ENCODE measurements around the gene NCK2. TPM values are rescaled to one million over a fixed set of nuclear protein-coding genes. Genes with fewer than 3 reads are reported as not detected.

NCK2 gene
- total and polyA plus RNA-seq, 4 donors = 19.3 to 54.4 (median 33.9) TPM

DNA sequence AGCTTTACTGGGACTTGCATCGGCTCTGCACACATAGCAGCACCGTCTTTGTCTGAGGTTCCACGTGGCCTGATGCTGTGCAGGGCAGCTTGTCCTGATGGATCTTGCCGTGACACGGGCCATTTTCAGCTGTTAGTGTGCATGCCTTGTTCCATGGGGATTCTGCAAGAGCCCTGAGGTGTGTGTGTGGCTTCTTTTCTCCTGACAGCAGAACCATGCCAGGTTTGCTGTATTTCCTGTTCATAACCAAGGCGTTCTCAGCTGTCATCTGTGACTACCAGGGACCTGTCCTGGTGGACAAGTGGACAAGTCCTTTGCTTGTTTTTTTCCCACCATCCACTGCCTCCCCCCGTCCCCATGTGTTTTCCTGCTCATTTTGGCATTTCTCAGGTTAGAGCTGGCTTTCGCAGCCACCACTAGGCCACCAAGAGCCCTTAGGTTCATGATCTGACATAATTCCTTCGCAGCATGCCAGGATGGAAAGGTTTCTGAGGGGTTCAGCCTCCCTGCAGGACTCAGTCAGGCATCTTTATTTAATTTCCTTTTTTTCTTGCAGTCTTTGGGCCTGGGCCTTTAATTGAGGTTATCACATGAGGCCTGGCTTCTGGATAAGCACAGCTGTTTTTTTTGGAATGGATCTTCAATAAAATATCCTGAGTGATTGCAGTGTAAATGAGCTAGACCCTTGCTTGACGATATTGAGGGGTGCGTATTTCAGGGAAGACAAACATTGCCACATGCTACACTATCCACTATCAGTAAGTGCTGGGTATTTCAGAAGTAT lies 139.4 kb downstream of the NCK2 start:
- H3K27ac ChIP-seq (ENCODE audit: low read depth in 1 of 2, low read length in 1 of 2) = no peak overlapping the region
- no peak overlapping the region for H3K4me3 ChIP-seq
- H3K9ac ChIP-seq (ENCODE audit: insufficient read depth in 1 of 2, low read length in 2 of 2) = no peak overlapping the region
- DNase-seq (no peak), ATAC-seq (ENCODE audit: insufficient read depth, low FRiP score) (no peak)
- no peaks in the 10 kb centered on the region for H3K27me3 ChIP-seq (ENCODE audit: control insufficient read depth in 3 of 3, insufficient read depth in 3 of 3, low read length in 2 of 3)
- peaks cover 0 to 37% (median 15%) of the 10 kb centered on the region in 5 donors for H3K4me1 ChIP-seq (ENCODE audit: control insufficient read depth in 5 of 5, insufficient read depth in 5 of 5, low read length in 5 of 5)
- H3K9me3 ChIP-seq (ENCODE audit: control insufficient read depth in 4 of 4, insufficient read depth in 3 of 4, low read length in 3 of 4) = peaks cover 0 to 5% (median 2%) of the 10 kb centered on the region in 4 donors
- no peak for TF ChIP-seq CTCF (IDR thresholded peaks at IDR 0.05; ENCODE audit: control extremely low read depth, extremely low read depth)
- WGBS, 2 donors = 86 to 88% methylated on average over 11 of the region's 11 CpGs
- H3K36me3 ChIP-seq (ENCODE audit: control insufficient read depth in 4 of 4, insufficient read depth in 4 of 4, low read length in 4 of 4) = peaks cover 0 to 10% (median 6%) of the 10 kb centered on the region in 4 donors

DNA sequence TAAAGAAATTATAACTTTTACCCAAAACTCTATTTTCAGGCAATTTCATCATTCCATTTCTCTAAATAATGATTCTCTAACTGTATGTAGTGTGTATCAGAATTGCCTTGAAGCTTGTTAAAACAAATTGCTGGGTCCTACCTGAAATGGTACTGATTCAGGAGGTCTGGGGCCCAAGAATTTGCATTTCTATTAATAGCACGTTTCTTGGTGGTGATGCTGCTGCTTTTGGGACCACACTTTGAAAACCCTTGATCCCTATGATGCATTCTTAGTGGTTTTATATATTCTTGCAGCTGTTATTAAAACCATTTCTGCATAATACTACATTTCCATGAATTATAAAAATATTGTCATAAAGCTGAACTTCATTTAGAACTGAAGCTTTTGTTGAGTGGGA lies 140.7 kb downstream of the NCK2 start:
- no peak for DNase-seq
- H3K9me3 ChIP-seq (ENCODE audit: control insufficient read depth in 4 of 4, insufficient read depth in 3 of 4, low read length in 3 of 4) = peaks cover 0 to 5% (median 2%) of the 10 kb centered on the region in 4 donors
- peaks cover 0 to 11% (median 6%) of the 10 kb centered on the region in 4 donors for H3K36me3 ChIP-seq (ENCODE audit: control insufficient read depth in 4 of 4, insufficient read depth in 4 of 4, low read length in 4 of 4)
- no peak for ATAC-seq (ENCODE audit: insufficient read depth, low FRiP score)
- 50 to 76% methylated on average over 1 of the region's 1 CpG for WGBS, 2 donors
- peaks cover 0 to 39% (median 15%) of the 10 kb centered on the region in 5 donors for H3K4me1 ChIP-seq (ENCODE audit: control insufficient read depth in 5 of 5, insufficient read depth in 5 of 5, low read length in 5 of 5)
- H3K27me3 ChIP-seq (ENCODE audit: control insufficient read depth in 3 of 3, insufficient read depth in 3 of 3, low read length in 2 of 3) = no peaks in the 10 kb centered on the region
- no peak for TF ChIP-seq CTCF (IDR thresholded peaks at IDR 0.05; ENCODE audit: control extremely low read depth, extremely low read depth)
- no peak overlapping the region for H3K9ac ChIP-seq (ENCODE audit: insufficient read depth in 1 of 2, low read length in 2 of 2)
- no peak overlapping the region for H3K27ac ChIP-seq (ENCODE audit: low read depth in 1 of 2, low read length in 1 of 2)
- no peak overlapping the region for H3K4me3 ChIP-seq

- no peak for ATAC-seq (ENCODE audit: insufficient read depth, low FRiP score)
- H3K27ac ChIP-seq (ENCODE audit: low read depth in 1 of 2, low read length in 1 of 2) = no peak overlapping the region
- H3K4me3 ChIP-seq = no peak overlapping the region
- peak in 2 of 3 donors; percentile 31 to 44 for DNase-seq
- peaks cover 0 to 11% (median 6%) of the 10 kb centered on the region in 4 donors for H3K36me3 ChIP-seq (ENCODE audit: control insufficient read depth in 4 of 4, insufficient read depth in 4 of 4, low read length in 4 of 4)
- H3K9ac ChIP-seq (ENCODE audit: insufficient read depth in 1 of 2, low read length in 2 of 2) = no peak overlapping the region
- H3K27me3 ChIP-seq (ENCODE audit: control insufficient read depth in 3 of 3, insufficient read depth in 3 of 3, low read length in 2 of 3) = no peaks in the 10 kb centered on the region
- TF ChIP-seq CTCF (IDR thresholded peaks at IDR 0.05; ENCODE audit: control extremely low read depth, extremely low read depth) = no peak
- H3K4me1 ChIP-seq (ENCODE audit: control insufficient read depth in 5 of 5, insufficient read depth in 5 of 5, low read length in 5 of 5) = peaks cover 0 to 43% (median 15%) of the 10 kb centered on the region in 5 donors
- peaks cover 0 to 5% (median 2%) of the 10 kb centered on the region in 4 donors for H3K9me3 ChIP-seq (ENCODE audit: control insufficient read depth in 4 of 4, insufficient read depth in 3 of 4, low read length in 3 of 4)
- WGBS, 2 donors = 66 to 78% methylated on average over 1 of the region's 1 CpG
These were observed 141.3 kb downstream of the NCK2 start for GRCh38 chr2:105886029-105886454.
